ENCODE results near the gene UCN2. TPM values are rescaled to one million over a fixed set of nuclear protein-coding genes. Genes with fewer than 3 reads are reported as not detected.

The UCN2 gene
- total and polyA plus RNA-seq, 2 of the 4 experiments (the other 2 are of a cell fraction) = 0.54 to 2.7 TPM

GRCh38 chr3:48532977-48533337, 30.6 kb downstream of the UCN2 start:
- intact Hi-C loops (cut with micrococcal nuclease) (no loop called here), dilution Hi-C loops (cut with HindIII; ENCODE audit: low sequenced_read_pairs, unreplicated experiment) (no loop called here), in situ Hi-C loops (cut with MboI; ENCODE audit: low sequenced_read_pairs) (no loop called here)
- Histone ChIP-seq H3K4me2 (ENCODE audit: low read depth, low read length) (no peak overlapping the region), H2AK5ac (ENCODE audit: low read depth, low read length) (no peak overlapping the region), H3K9me1 (ENCODE audit: insufficient read depth, low read length) (peaks cover 5% of the 10 kb centered on the region; the same call in 1 of the 2 replicates), H3K9ac (ENCODE audit: low read depth, low read length) (no peak overlapping the region), H3K4ac (ENCODE audit: low read depth, low read length) (no peak overlapping the region), H4K8ac (ENCODE audit: low read depth in 2 of 2, low read length in 2 of 2) (no peak overlapping the region), H3K36me3 (ENCODE audit: control insufficient read depth, insufficient read depth, low read length) (peaks cover 34% of the 10 kb centered on the region), H4K91ac (ENCODE audit: insufficient read depth, low read depth, low read length) (no peak overlapping the region), H3K9me3 (ENCODE audit: control insufficient read depth, insufficient read depth, low read length) (no peaks in the 10 kb centered on the region), H2BK15ac (ENCODE audit: low read depth, low read length) (no peak overlapping the region), H2BK20ac (ENCODE audit: low read depth, low read length) (no peak overlapping the region), H3K56ac (ENCODE audit: extremely low read depth, insufficient read depth, low read length) (no peak overlapping the region), H3K4me1 (ENCODE audit: control insufficient read depth, insufficient read depth, low read length) (no peaks in the 10 kb centered on the region), H3K23ac (ENCODE audit: low read depth, low read length) (no peak overlapping the region), H3K27ac (ENCODE audit: insufficient read depth, low read length) (no peak overlapping the region), H3K27me3 (ENCODE audit: control insufficient read depth, insufficient read depth, low read length) (no peaks in the 10 kb centered on the region), H3K4me3 (ENCODE audit: insufficient read depth, low read depth, low read length) (no peak overlapping the region), H2BK5ac (ENCODE audit: low read depth, low read length, poor library complexity, severe bottlenecking) (no peak overlapping the region), H3K14ac (replicated peaks; ENCODE audit: low read depth, low read length) (no peak overlapping the region), H4K20me1 (ENCODE audit: insufficient read depth, low read length) (no peaks in the 10 kb centered on the region), H3K18ac (ENCODE audit: low read depth, low read length) (no peak overlapping the region), H4K5ac (ENCODE audit: low read depth, low read length) (no peak overlapping the region), H3K79me1 (ENCODE audit: low read depth in 1 of 2, low read length in 2 of 2) (peaks cover 0 to 4% of the 10 kb centered on the region in 2 experiments; a peak in 2 of 4 replicates), H2AK9ac (replicated peaks; ENCODE audit: low read depth, low read length, poor library complexity) (no peak overlapping the region), H2BK120ac (ENCODE audit: low read depth, low read length) (no peak overlapping the region), H2AFZ (replicated peaks; ENCODE audit: low read length, poor library complexity) (no peak overlapping the region)
- POLR2A ChIA-PET (ENCODE audit: unreplicated experiment) = no interaction called here
- CTCF ChIA-PET = interaction anchor here (1.3 to 2.9 kb wide), 3 partner anchors 16 to 69 kb away, joined by 3 to 9 read pairs (median 3); no protein-coding TSS in a partner anchor
- no peak for TF ChIP-seq CHD1 (IDR thresholded peaks at IDR 0.05; ENCODE audit: low read depth, low read length)
- no peak for TF ChIP-seq FOS (IDR thresholded peaks at IDR 0.05; ENCODE audit: low read depth, low read length)
- TF ChIP-seq MXI1 (IDR thresholded peaks at IDR 0.05; ENCODE audit: borderline replicate concordance, low read depth, low read length) = no peak
- TF ChIP-seq RFX5 (IDR thresholded peaks at IDR 0.05; ENCODE audit: low read depth, low read length) = no peak
- no peak for TF ChIP-seq RAD21 (IDR thresholded peaks at IDR 0.05; ENCODE audit: low read length)
- no peak for TF ChIP-seq CTCF (conservative IDR thresholded peaks at IDR 0.05; ENCODE audit: low read depth, low read length)
- TF ChIP-seq MAFK (IDR thresholded peaks at IDR 0.05; ENCODE audit: low read depth, low read length) = no peak
- TF ChIP-seq NFE2L2 (IDR thresholded peaks at IDR 0.05; ENCODE audit: low read depth, low read length) = no peak
- TF ChIP-seq SMC3 (IDR thresholded peaks at IDR 0.05; ENCODE audit: low read depth, low read length) = no peak
- TF ChIP-seq POLR2A (IDR thresholded peaks at IDR 0.05; ENCODE audit: low read depth, low read length) = no peak
- TF ChIP-seq, protein P1, sequence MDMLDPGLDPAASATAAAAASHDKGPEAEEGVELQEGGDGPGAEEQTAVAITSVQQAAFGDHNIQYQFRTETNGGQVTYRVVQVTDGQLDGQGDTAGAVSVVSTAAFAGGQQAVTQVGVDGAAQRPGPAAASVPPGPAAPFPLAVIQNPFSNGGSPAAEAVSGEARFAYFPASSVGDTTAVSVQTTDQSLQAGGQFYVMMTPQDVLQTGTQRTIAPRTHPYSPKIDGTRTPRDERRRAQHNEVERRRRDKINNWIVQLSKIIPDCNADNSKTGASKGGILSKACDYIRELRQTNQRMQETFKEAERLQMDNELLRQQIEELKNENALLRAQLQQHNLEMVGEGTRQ (IDR thresholded peaks at IDR 0.05; ENCODE audit: low read depth, low read length) = no peak
- no peak for TF ChIP-seq BHLHE40 (IDR thresholded peaks at IDR 0.05; ENCODE audit: low read depth, low read length)
- TF ChIP-seq RCOR1 (IDR thresholded peaks at IDR 0.05; ENCODE audit: insufficient replicate concordance, low read length) = no peak
- TF ChIP-seq ELK1 (IDR thresholded peaks at IDR 0.05; ENCODE audit: borderline replicate concordance, low read depth, low read length) = no peak
- TF ChIP-seq CEBPB (IDR thresholded peaks at IDR 0.05; ENCODE audit: low read depth, low read length) = no peak
- DNase-seq (no peak), ATAC-seq (ENCODE audit: low read depth) (no peak)
- WGBS, 2 experiments (ENCODE audit: extremely low coverage in 2 of 2, insufficient read length in 1 of 2) = no CpG with 5 or more reads among the region's 2 CpGs
- no TSS peak for BruUV-seq (replicated peaks)
